ENCODE results near the gene TTLL5.

DNA sequence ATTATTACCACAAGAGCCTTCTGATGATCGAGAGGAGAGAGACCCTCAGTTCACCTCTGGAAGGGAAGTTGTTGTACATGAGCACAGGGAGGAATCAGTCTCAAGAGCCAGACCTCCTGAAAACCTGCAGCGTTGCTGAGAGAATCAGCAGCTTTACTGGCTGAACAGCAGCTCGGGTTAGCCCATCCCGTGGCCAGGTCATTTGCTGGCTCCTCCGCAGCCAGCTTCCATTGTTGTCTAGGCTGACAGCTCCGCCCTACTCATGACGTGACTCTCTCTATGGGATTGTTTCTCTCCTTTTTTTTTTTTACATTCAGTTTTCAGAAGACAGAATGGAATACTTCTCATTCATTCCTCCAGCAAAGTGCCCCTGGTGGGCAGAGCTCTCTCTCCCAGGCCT is 250.8 kb downstream of the TTLL5 start:
- TF ChIP-seq NFRKB (IDR thresholded peaks at IDR 0.05) (no peak), CTBP1 (IDR thresholded peaks at IDR 0.05; ENCODE audit: borderline replicate concordance) (no peak), FOXM1 (IDR thresholded peaks at IDR 0.05; ENCODE audit: borderline replicate concordance) (no peak), HDGF (IDR thresholded peaks at IDR 0.05; ENCODE audit: borderline replicate concordance) (no peak), ELF4 (IDR thresholded peaks at IDR 0.05) (no peak), FOXK2 (IDR thresholded peaks at IDR 0.05) (no peak), PKNOX1 (IDR thresholded peaks at IDR 0.05) (no peak), SUZ12 (IDR thresholded peaks at IDR 0.05) (no peak)

Data from HEK293T (cell line).